T47D (cell line): ENCODE data around the gene ENPP1.

Experiments
- DNase-seq, 2 experiments: peaks; one replicate each; pipeline versions ENCODE4 v3.0.0 to v3.0.0-alpha.2; 2011 to 2012; ENCODE audit warnings: low read depth in 1 of 2, low spot score in 1 of 2
- JUND ChIP-seq: IDR thresholded peaks from 2 replicates; pipeline ENCODE4 v1.6.1; 2012; ENCODE audit warnings: low read depth
- in situ Hi-C: cut with HindIII; loops from 2 replicates; pipeline ENCODE4 v1.10.0; 2016; ENCODE audit warnings: low sequenced_read_pairs, low pct_unique_long_range_greater_than_20kb

Gene ENPP1

DNA sequence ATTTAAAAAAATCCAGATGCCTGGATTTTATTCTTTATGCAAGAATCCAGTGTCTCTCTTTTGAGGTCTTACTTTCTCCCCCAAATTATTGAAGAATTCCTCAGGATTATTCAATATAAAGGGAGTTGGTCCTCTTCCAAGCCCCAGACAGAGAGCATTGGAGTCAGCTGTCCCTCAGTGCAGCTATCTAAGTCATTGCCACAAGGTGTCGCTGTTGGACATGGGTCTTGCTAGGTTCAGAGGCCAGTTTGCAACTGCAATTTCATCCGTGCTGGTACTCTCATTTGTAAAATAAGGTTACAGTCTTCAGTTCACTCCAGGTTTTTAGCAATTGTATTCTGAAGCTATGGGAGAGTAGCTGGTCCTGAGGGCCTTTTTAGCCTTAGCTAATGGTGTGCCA, 115.5 kb downstream of the ENPP1 start:
- in situ Hi-C loops: no loop called here
- TF ChIP-seq JUND: no peak
- peak in 1 of 2 experiments; percentile 81 for DNase-seq

DNA sequence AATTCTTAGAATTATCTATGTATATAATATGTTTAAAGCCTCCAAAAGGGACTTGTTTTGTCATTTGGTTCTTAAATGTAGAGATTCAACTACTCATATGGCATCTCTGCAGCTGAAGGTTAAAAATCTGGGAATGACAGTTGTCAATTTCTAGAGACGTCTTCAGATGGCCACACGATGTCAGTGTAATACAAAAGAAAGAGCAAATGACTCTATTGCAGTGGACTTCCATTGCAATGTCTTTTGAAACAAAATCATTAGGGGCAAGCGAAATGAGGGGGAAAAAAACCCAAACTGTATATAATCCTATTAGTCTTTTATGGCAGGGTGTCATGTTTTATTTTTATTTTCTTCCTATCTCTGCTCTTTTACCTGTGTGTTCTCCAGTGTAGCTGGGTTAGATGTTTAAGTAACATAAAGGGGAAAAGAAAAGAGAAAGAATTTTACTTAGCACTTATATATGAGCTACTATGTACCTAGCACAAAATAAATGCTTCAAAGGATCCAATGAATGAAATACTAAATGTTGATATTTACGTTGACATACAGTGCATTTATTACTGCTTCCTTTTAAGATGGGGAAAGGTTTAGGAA, 117.2 kb downstream of the ENPP1 start:
- in situ Hi-C loops: no loop called here
- peak; percentile 5 to 64 for DNase-seq
- TF ChIP-seq JUND: no peak

DNA sequence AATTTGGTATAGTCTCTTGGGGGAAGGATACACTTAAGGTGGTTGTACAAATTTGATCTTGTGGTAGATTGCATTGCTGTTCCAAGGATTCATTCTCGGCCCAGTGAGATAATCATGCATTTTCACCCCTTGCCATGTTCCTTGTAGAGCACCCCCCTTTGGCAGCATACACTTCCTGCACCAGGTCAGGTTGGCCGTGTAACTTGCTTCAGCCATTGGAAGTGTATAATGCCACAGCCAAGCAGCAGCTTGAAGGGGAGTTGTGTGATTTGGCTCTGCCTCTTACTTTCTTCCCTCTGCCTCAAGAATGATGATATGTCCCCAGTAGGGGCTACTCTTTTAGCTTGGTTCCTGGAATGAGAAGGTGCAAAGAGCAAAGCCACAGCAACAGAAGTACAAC, 121.4 kb downstream of the ENPP1 start:
- in situ Hi-C loops: no loop called here
- TF ChIP-seq JUND: no peak
- no peak for DNase-seq

DNA sequence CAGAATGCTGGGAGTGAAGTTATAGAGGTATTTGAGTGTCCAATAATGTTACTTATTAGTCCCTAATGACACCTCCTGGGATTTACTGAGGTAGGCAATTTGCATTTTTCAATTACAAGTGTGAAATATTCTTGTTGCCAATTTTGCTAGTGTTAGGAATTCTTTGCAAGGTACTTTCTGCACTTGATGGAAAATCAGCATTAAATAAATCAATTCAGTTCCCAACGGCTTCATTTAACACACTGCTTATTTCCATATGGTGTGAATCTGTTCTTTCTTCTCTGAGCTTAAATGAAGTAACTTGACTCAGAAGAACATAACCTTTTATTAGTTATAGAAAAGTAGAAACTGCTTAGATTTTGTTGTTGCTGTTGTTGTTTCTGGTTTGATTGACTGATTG, 122.2 kb downstream of the ENPP1 start:
- no peak for TF ChIP-seq JUND
- no peak for DNase-seq
- in situ Hi-C loops: no loop called here

DNA sequence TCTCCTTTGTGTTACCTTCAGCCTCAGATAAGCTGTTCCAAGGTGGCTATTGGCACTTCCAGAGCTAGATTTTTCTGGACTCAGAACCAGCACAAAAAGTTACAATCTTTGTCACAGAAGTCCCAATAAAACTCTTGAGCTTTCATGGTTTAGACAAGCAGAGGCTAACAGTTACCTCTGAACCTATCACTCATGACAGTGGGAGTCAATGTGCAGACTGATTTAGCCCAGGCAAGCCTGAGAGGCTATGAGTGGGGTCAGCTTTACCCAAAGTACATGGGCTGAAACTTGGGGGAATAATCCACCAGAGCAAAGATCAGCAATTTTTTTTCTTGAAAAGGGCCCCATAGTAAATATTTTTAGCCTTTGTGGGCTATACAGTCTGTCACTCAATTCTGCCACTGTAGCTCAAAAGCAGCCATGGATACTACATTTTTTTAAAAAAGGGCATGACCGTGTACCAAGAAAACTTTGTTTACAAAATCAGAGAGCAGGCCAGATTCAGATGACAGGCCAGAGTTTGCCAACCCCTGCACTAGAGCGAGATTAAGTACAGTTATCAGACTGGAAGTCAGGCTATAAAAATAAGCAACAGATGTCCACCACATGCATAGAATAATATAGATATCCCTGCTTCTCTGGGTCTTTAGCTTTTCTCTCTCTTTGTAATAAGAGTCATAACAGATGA, 123.4 kb downstream of the ENPP1 start:
- DNase-seq: no peak
- in situ Hi-C loops: no loop called here
- TF ChIP-seq JUND: no peak

DNA sequence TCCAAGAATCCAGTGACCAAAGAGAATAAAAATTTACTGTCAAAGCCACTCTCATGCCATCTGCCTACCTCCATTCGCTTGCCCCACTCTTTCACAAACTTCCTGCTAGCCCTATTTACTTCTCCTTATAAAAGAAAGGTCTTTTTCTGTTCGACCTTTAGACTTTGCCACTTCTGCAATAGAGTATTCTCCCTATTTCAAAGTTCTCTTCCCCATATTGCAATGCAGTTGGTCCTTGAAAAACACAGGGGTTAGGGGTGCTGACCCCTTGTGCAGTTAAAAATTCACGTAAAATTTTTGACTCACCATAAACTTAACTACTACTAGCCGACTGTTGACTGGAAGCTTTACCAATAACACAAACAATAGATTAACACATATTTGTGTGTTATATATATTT, 128.3 kb downstream of the ENPP1 start:
- in situ Hi-C loops: no loop called here
- no peak for DNase-seq
- TF ChIP-seq JUND: no peak

DNA sequence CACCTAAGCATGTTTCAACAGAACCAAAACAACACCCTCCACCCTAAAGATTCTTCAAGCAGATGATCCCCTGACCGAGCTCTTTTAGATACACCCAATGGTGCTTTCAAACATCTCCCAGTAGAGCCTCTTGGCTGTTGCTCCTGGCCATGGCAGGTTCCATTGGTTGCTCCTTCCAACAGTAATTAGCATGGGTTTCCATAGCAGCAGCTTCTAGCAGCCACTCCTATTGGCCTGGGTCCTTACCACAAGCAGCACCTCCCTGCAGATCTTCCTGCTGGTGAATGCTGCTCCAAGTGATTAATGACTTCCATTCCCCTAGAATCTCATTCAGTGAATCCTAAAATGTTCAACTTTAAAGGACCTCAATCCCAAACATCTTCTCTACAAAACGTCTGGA, 129.4 kb downstream of the ENPP1 start:
- no peak for DNase-seq
- in situ Hi-C loops: no loop called here
- no peak for TF ChIP-seq JUND

DNA sequence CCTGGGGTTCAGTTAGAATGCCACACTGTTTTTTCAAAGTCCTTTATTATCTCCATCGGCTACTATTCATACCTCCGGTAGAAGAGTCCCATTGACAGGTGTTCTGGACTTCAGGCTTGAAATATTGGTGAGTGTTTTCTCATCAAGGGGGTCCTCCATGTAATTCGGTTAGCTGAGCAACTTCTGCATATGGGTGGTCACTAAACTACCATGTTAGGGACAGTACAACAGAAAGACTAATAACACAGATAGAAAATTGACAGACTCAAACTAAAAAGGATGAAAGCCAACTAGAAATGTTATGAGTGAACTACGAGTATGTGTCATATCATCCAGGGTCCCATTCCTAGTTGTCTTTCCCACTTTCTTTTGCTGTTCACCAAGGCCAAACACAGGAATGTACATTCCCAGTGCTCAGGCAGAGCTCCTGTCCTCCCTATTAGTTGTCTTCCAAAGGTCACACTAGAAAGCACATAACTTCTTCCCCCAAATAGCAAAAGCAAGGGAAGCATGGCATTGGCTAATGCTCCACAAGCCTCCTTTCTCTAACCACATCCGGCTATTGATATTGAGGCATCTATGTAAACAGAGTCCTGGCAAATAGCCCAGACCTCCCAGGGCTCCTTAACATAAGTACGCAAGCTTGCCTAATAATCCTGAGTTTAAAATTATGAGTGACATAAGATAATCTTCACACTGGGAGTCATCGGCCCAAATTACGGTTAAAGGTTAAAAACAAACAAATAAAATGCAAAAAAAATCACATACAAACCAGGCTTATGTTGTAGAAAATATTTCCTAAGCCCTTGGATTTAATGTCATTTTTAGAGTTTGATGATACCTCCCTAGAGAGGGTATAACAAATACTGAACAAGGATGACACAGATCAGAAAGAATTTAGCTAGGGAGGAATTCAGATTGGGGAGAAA, 130.1 kb downstream of the ENPP1 start:
- in situ Hi-C loops: no loop called here
- no peak for DNase-seq
- no peak for TF ChIP-seq JUND
